SK-N-SH (cell line): Measurements from ENCODE around the gene MREG. TPM values are rescaled to one million over a fixed set of nuclear protein-coding genes. Genes with fewer than 3 reads are reported as not detected.

ENCODE experiments used
- CTCF ChIA-PET: fragments of 300-600, 350-600 bp; formaldehyde crosslinking; extraction: SDS; loops from one replicate; lab custom pipeline; 2021; lab: Yijun Ruan, JAX
- POLR2A ChIA-PET: fragments of 350-600 bp; sonication (Branson Sonifier 250); formaldehyde crosslinking; extraction: SDS; loops from one replicate; lab custom pipeline; 2020; ENCODE audit warnings: antibody characterized with exemption, inconsistent platforms; lab: Yijun Ruan, JAX
- DNase-seq: peaks from one replicate; pipeline ENCODE4 v3.0.0; 2012
- H2AFZ ChIP-seq: fragments of 200-600 bp; sonication (generic); 2 replicates; pipeline ENCODE4 v1.8.1; 2016; ENCODE audit warnings: antibody characterized with exemption, mild to moderate bottlenecking, low read depth
- H3F3A ChIP-seq: fragments of 200-600 bp; sonication (generic); replicated peaks from 2 replicates; pipeline ENCODE3; 2016; ENCODE audit warnings: antibody characterized with exemption, mild to moderate bottlenecking; ENCODE audit not compliant: insufficient read depth
- H3K27ac ChIP-seq, 2 experiments: fragments of 200-500 bp in 1 of 2; fragments of 200-600 bp in 1 of 2; sonication (Bioruptor generic) in 1 of 2; sonication (generic), shearing (Covaris generic) in 1 of 2; 2 replicates each; pipeline versions ENCODE4 v1.5.1 to v1.6.1; 2014 to 2016; ENCODE audit warnings: low read depth in 2 of 2, inconsistent platforms in 1 of 2, low read length in 1 of 2, mild to moderate bottlenecking in 1 of 2, mixed read lengths in 1 of 2
- H3K27me3 ChIP-seq: fragments of 200-600 bp; sonication (generic), shearing (Covaris generic); 2 replicates; pipeline ENCODE4 v1.6.1; 2016; ENCODE audit warnings: mixed run types; ENCODE audit not compliant: insufficient read depth
- H3K36me3 ChIP-seq, 2 experiments: fragments of 200-500 bp in 1 of 2; fragments of 200-600 bp in 1 of 2; sonication (Bioruptor generic) in 1 of 2; sonication (generic) in 1 of 2; replicated peaks in 1 of 2; 2 replicates each; pipeline versions ENCODE3 to v1.5.1; 2014 to 2016; ENCODE audit warnings: low read length in 1 of 2, mild to moderate bottlenecking in 1 of 2; ENCODE audit not compliant: insufficient read depth in 2 of 2, control insufficient read depth in 1 of 2
- H3K4me1 ChIP-seq, 2 experiments: fragments of 200-500 bp in 1 of 2; fragments of 200-600 bp in 1 of 2; sonication (Bioruptor generic) in 1 of 2; sonication (generic), shearing (Covaris generic) in 1 of 2; 2 replicates each; pipeline versions ENCODE4 v1.5.1 to v1.6.1; 2014 to 2016; ENCODE audit warnings: low read depth in 1 of 2, low read length in 1 of 2, mixed run types in 1 of 2; ENCODE audit not compliant: insufficient read depth in 2 of 2, control insufficient read depth in 1 of 2
- H3K4me2 ChIP-seq: fragments of 200-600 bp; sonication (generic), shearing (Covaris generic); 2 replicates; pipeline ENCODE4 v1.6.1; 2017; ENCODE audit warnings: mixed run types
- H3K4me3 ChIP-seq, 2 experiments: fragments of 200-500 bp in 1 of 2; fragments of 200-600 bp in 1 of 2; sonication (Bioruptor generic) in 1 of 2; sonication (generic), shearing (Covaris generic) in 1 of 2; 2 replicates each; pipeline versions ENCODE4 v1.5.1 to v1.8.1; 2014 to 2016; ENCODE audit warnings: low read depth in 2 of 2, inconsistent platforms in 1 of 2, low read length in 1 of 2, mild to moderate bottlenecking in 1 of 2, mixed read lengths in 1 of 2, moderate library complexity in 1 of 2
- H3K79me2 ChIP-seq: fragments of 200-600 bp; sonication (generic); 2 replicates; pipeline ENCODE4 v1.8.1; 2017; ENCODE audit warnings: mild to moderate bottlenecking; ENCODE audit not compliant: insufficient read depth
- H3K9ac ChIP-seq: fragments of 200-600 bp; sonication (generic); 2 replicates; pipeline ENCODE4 v1.6.1; 2017; ENCODE audit warnings: mixed run types
- H3K9me2 ChIP-seq: fragments of 200-600 bp; sonication (generic); 2 replicates; pipeline ENCODE4 v1.6.1; 2017; ENCODE audit warnings: mixed run types
- H3K9me3 ChIP-seq: fragments of 200-600 bp; sonication (generic); 2 replicates; pipeline ENCODE4 v1.6.1; 2017; ENCODE audit warnings: mixed run types, mild to moderate bottlenecking, moderate library complexity
- H4K20me1 ChIP-seq: fragments of 200-600 bp; sonication (generic); 2 replicates; pipeline ENCODE4 v1.6.1; 2017; ENCODE audit warnings: mild to moderate bottlenecking, mixed run types; ENCODE audit not compliant: insufficient read depth
- ELF1 ChIP-seq: IDR thresholded peaks from 2 replicates; pipeline ENCODE4 v1.4.0; 2012
- EP300 ChIP-seq, 2 experiments: IDR thresholded peaks; 2 replicates each; pipeline versions ENCODE4 v1.4.0 to v1.6.1; 2012; ENCODE audit warnings: borderline replicate concordance in 1 of 2, low read depth in 1 of 2, low read length in 1 of 2
- EZH2phosphoT487 ChIP-seq: fragments of 200-600 bp; sonication (generic); IDR thresholded peaks from 2 replicates; pipeline ENCODE4 v1.6.1; 2017; ENCODE audit warnings: low read depth, mixed run types, mild to moderate bottlenecking, antibody characterized with exemption, moderate library complexity, borderline replicate concordance
- FOSL2 ChIP-seq: IDR thresholded peaks from 2 replicates; pipeline ENCODE4 v1.4.0; 2012; ENCODE audit warnings: low read depth, mild to moderate bottlenecking, moderate library complexity, borderline replicate concordance
- GABPA ChIP-seq: IDR thresholded peaks from 2 replicates; pipeline ENCODE4 v1.4.0; 2012; ENCODE audit warnings: low read depth, mild to moderate bottlenecking
- IRF3 ChIP-seq: fragments of 150-350 bp; IDR thresholded peaks from 2 replicates; pipeline ENCODE4 v1.6.1; 2016; ENCODE audit warnings: mild to moderate bottlenecking, low read depth, low read length
- MEF2A ChIP-seq: IDR thresholded peaks from 2 replicates; pipeline ENCODE4 v1.4.0; 2012; ENCODE audit warnings: low read depth, borderline replicate concordance
- NRF1 ChIP-seq: IDR thresholded peaks from 2 replicates; pipeline ENCODE4 v1.6.1; 2012; ENCODE audit warnings: low read depth, mild to moderate bottlenecking, low read length
- POLR2AphosphoS5 ChIP-seq: IDR thresholded peaks from 2 replicates; pipeline ENCODE4 v1.6.1; 2012; ENCODE audit warnings: low read depth, low read length
- REST ChIP-seq: IDR thresholded peaks from 2 replicates; pipeline ENCODE4 v1.6.1; 2012; ENCODE audit warnings: mild to moderate bottlenecking, low read depth, low read length, moderate library complexity
- RXRA ChIP-seq: IDR thresholded peaks from 2 replicates; pipeline ENCODE4 v1.4.0; 2012; ENCODE audit warnings: low read depth, mild to moderate bottlenecking, borderline replicate concordance
- SMC3 ChIP-seq: IDR thresholded peaks from 2 replicates; pipeline ENCODE4 v1.6.1; 2012; ENCODE audit warnings: low read depth, low read length, improper control_type of control experiment
- TCF12 ChIP-seq: IDR thresholded peaks from 2 replicates; pipeline ENCODE4 v1.4.0; 2012
- TEAD4 ChIP-seq: IDR thresholded peaks from 2 replicates; pipeline ENCODE4 v1.4.0; 2012; ENCODE audit warnings: mild to moderate bottlenecking, borderline replicate concordance; ENCODE audit not compliant: insufficient read depth
- YY1 ChIP-seq: IDR thresholded peaks from 2 replicates; pipeline ENCODE4 v1.4.0; 2012; ENCODE audit warnings: low read depth, mild to moderate bottlenecking
- WGBS: methylation state at CpG from one replicate; pipeline ENCODE4 v1.1.6; 2017; ENCODE audit warnings: low lambda C conversion rate; 5-methylcytosine and 5-hydroxymethylcytosine counted together
- polyA plus RNA-seq, 3 experiments: library from polyadenylated mRNA; depleted of rRNA; stranded (reverse); fragments of >200 nt; gene quantifications; 2 replicates each; pipeline ENCODE4 v1.2.3, GENCODE V29; 2012
- TF ChIP-seq, protein P1 (sequence below): fragments of 200-600 bp; sonication (generic); IDR thresholded peaks from 2 replicates; pipeline ENCODE4 v1.6.1; 2017; ENCODE audit warnings: antibody characterized with exemption, mild to moderate bottlenecking, moderate library complexity

MREG gene
- polyA plus RNA-seq, 1 of the 3 experiments (the other 2 are of a cell fraction) = 2.5 TPM

DNA sequence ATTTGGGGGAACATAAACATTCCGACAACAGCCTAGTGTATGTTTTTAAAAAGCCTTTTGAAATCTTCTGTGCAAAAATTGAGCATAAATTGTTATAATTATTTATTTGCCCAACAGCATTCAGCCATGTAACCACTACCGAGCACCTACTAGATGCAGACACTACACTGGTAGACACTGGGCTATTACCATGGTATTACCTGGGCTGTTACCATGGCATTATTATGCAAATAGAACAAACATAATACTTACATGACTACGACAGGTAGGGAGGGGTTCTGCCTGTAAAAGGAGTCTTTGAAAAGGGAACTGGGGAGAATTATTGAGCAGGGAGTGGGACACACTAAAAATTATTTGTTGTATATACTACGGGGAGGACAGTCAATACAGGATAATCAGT is 116.4 kb downstream of the MREG start:
- WGBS = 66% methylated on average over 4 of the region's 4 CpGs

More for the DNA sequence above, 116.4 kb downstream of the MREG start:
- Histone ChIP-seq H3K9ac (no peak overlapping the region), H3K4me1 (no peaks in the 10 kb centered on the region; a peak in 1 of 4 replicates), H3K9me2 (no peaks in the 10 kb centered on the region), H3K27me3 (no peaks in the 10 kb centered on the region), H3K79me2 (no peaks in the 10 kb centered on the region), H3K27ac (no peak overlapping the region), H3K36me3 (no peaks in the 10 kb centered on the region), H3K4me2 (no peak overlapping the region), H2AFZ (no peak overlapping the region), H3F3A (no peaks in the 10 kb centered on the region), H3K4me3 (no peak overlapping the region), H4K20me1 (no peaks in the 10 kb centered on the region), H3K9me3 (no peaks in the 10 kb centered on the region)
- TF ChIP-seq EZH2phosphoT487 = no peak
- TF ChIP-seq SMC3 = no peak
- no peak for TF ChIP-seq MEF2A
- TF ChIP-seq RXRA = no peak
- TF ChIP-seq ELF1 = no peak
- no peak for TF ChIP-seq REST
- no peak for TF ChIP-seq YY1
- TF ChIP-seq IRF3 = no peak
- TF ChIP-seq TEAD4 = no peak
- TF ChIP-seq TCF12 = no peak
- TF ChIP-seq EP300 (IDR thresholded peaks at IDR 0.05; ENCODE audit: borderline replicate concordance in 1 of 2, low read depth in 1 of 2, low read length in 1 of 2) = no peak
- TF ChIP-seq FOSL2 = no peak
- TF ChIP-seq POLR2AphosphoS5 = no peak
- TF ChIP-seq, protein P1, sequence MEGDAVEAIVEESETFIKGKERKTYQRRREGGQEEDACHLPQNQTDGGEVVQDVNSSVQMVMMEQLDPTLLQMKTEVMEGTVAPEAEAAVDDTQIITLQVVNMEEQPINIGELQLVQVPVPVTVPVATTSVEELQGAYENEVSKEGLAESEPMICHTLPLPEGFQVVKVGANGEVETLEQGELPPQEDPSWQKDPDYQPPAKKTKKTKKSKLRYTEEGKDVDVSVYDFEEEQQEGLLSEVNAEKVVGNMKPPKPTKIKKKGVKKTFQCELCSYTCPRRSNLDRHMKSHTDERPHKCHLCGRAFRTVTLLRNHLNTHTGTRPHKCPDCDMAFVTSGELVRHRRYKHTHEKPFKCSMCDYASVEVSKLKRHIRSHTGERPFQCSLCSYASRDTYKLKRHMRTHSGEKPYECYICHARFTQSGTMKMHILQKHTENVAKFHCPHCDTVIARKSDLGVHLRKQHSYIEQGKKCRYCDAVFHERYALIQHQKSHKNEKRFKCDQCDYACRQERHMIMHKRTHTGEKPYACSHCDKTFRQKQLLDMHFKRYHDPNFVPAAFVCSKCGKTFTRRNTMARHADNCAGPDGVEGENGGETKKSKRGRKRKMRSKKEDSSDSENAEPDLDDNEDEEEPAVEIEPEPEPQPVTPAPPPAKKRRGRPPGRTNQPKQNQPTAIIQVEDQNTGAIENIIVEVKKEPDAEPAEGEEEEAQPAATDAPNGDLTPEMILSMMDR = no peak
- no peak for TF ChIP-seq GABPA
- TF ChIP-seq NRF1 = no peak
- POLR2A ChIA-PET = no interaction called here
- DNase-seq = no peak
- CTCF ChIA-PET = no interaction called here
